SK-N-SH treated with all-trans-retinoic acid at 6 μM for 48 hours (cell line): ENCODE measurements around the gene EPHB6.

Experiments
- ATAC-seq: fragments of 200-7000 bp; cut with Tn5 transposase; 3 replicates; pipeline ENCODE4 v1.9.1; 2020; ENCODE audit warnings: mild to moderate bottlenecking, moderate library complexity
- ARNTL ChIP-seq: fragments of 450-650 bp; formaldehyde crosslinking; IDR thresholded peaks from 2 replicates; pipeline ENCODE4 v1.5.0; 2020; ENCODE audit warnings: low read depth, mild to moderate bottlenecking, moderate library complexity, borderline replicate concordance
- BACH2 ChIP-seq: fragments of 250-450 bp; sonication (Bioruptor Pico); IDR thresholded peaks from 2 replicates; pipeline ENCODE4 v1.9.0; 2021; ENCODE audit warnings: mild to moderate bottlenecking, borderline replicate concordance
- CREB5 ChIP-seq: fragments of 250-450 bp; sonication (Bioruptor Pico); IDR thresholded peaks from 2 replicates; pipeline ENCODE4 v1.5.1; 2020; ENCODE audit warnings: low read depth, mild to moderate bottlenecking, moderate library complexity
- CSDC2 ChIP-seq: fragments of 250-450 bp; sonication (Bioruptor Pico); IDR thresholded peaks from 2 replicates; pipeline ENCODE4 v1.5.0; 2020; ENCODE audit warnings: mild to moderate bottlenecking, moderate library complexity
- CSRNP3 ChIP-seq: fragments of 250-450 bp; sonication (Bioruptor Pico); IDR thresholded peaks from 2 replicates; pipeline ENCODE4 v1.5.1; 2021; ENCODE audit warnings: mild to moderate bottlenecking, moderate library complexity
- ESRRG ChIP-seq: fragments of 250-450 bp; sonication (Bioruptor Pico); IDR thresholded peaks from 2 replicates; pipeline ENCODE4 v1.6.1; 2021; ENCODE audit warnings: mild to moderate bottlenecking
- GLIS3 ChIP-seq: fragments of 250-450 bp; sonication (Bioruptor Pico); IDR thresholded peaks from 2 replicates; pipeline ENCODE4 v1.5.0; 2020; ENCODE audit warnings: mild to moderate bottlenecking, moderate library complexity
- OSR1 ChIP-seq: fragments of 250-450 bp; sonication (Bioruptor Pico); IDR thresholded peaks from 2 replicates; pipeline ENCODE4 v1.8.0; 2022; ENCODE audit warnings: moderate library complexity, mild to moderate bottlenecking, inconsistent platforms
- PATZ1 ChIP-seq: fragments of 250-450 bp; sonication (Bioruptor Pico); IDR thresholded peaks from 2 replicates; pipeline ENCODE4 v1.8.0; 2020; ENCODE audit warnings: mild to moderate bottlenecking, moderate library complexity, borderline replicate concordance
- POU6F1 ChIP-seq: fragments of 250-450 bp; sonication (Bioruptor Pico); IDR thresholded peaks from 2 replicates; pipeline ENCODE4 v1.8.0; 2021; ENCODE audit warnings: low read depth, mild to moderate bottlenecking, moderate library complexity, borderline replicate concordance
- PPARA ChIP-seq: fragments of 250-450 bp; sonication (Bioruptor Pico); IDR thresholded peaks from 2 replicates; pipeline ENCODE4 v1.5.0; 2020; ENCODE audit warnings: mild to moderate bottlenecking, borderline replicate concordance
- SNAI2 ChIP-seq: fragments of 250-450 bp; sonication (Bioruptor Pico); IDR thresholded peaks from 2 replicates; pipeline ENCODE4 v1.5.0; 2020; ENCODE audit warnings: mild to moderate bottlenecking, moderate library complexity
- TCF4 ChIP-seq: fragments of 250-450 bp; sonication (Bioruptor Pico); IDR thresholded peaks from 2 replicates; pipeline ENCODE4 v1.8.0; 2021; ENCODE audit warnings: mild to moderate bottlenecking, moderate library complexity, borderline replicate concordance
- TOX ChIP-seq: fragments of 250-450 bp; sonication (Bioruptor Pico); IDR thresholded peaks from 2 replicates; pipeline ENCODE4 v1.8.0; 2021; ENCODE audit warnings: mild to moderate bottlenecking, moderate library complexity, borderline replicate concordance
- TSHZ2 ChIP-seq: fragments of 250-450 bp; sonication (Bioruptor Pico); IDR thresholded peaks from 2 replicates; pipeline ENCODE4 v1.5.0; 2020; ENCODE audit warnings: mild to moderate bottlenecking, moderate library complexity
- ZC3H10 ChIP-seq: fragments of 250-450 bp; sonication (Bioruptor Pico); IDR thresholded peaks from 2 replicates; pipeline ENCODE4 v1.5.1; 2021; ENCODE audit warnings: mild to moderate bottlenecking, moderate library complexity
- ZFP3 ChIP-seq: fragments of 250-450 bp; sonication (Bioruptor Pico); IDR thresholded peaks from 2 replicates; pipeline ENCODE4 v1.5.0; 2020; ENCODE audit warnings: mild to moderate bottlenecking, moderate library complexity
- ZFP30 ChIP-seq: fragments of 450-650 bp; formaldehyde crosslinking; IDR thresholded peaks from 2 replicates; pipeline ENCODE4 v1.5.0; 2022; ENCODE audit warnings: mild to moderate bottlenecking, moderate library complexity
- ZNF565 ChIP-seq: fragments of 450-650 bp; formaldehyde crosslinking; conservative IDR thresholded peaks from 2 replicates; pipeline ENCODE4 v1.5.0; 2020; ENCODE audit warnings: low read depth, mild to moderate bottlenecking, moderate library complexity
- ZNF70 ChIP-seq: fragments of 450-650 bp; formaldehyde crosslinking; IDR thresholded peaks from 2 replicates; pipeline ENCODE4 v1.5.0; 2020; ENCODE audit warnings: mild to moderate bottlenecking, moderate library complexity
- ZNF8 ChIP-seq: fragments of 450-650 bp; formaldehyde crosslinking; IDR thresholded peaks from 2 replicates; pipeline ENCODE4 v1.5.0; 2020; ENCODE audit warnings: mild to moderate bottlenecking, moderate library complexity

The EPHB6 gene

GRCh38 chr7:142914121-142914520, 59.2 kb downstream of the EPHB6 start:
- ATAC-seq: no peak

GRCh38 chr7:142915315-142915714, 60.4 kb downstream of the EPHB6 start:
- no peak for ATAC-seq
- TF ChIP-seq POU6F1 (no peak), ZNF8 (CRISPR knock-in tag) (no peak), PATZ1 (CRISPR knock-in tag) (no peak), GLIS3 (CRISPR knock-in tag) (no peak), ARNTL (CRISPR knock-in tag) (no peak), CREB5 (CRISPR knock-in tag) (no peak), ZFP3 (CRISPR knock-in tag) (no peak), TOX (CRISPR knock-in tag) (no peak), ESRRG (CRISPR knock-in tag) (no peak), PPARA (CRISPR knock-in tag) (no peak), ZC3H10 (CRISPR knock-in tag) (no peak), BACH2 (no peak), TSHZ2 (CRISPR knock-in tag) (no peak), ZFP30 (CRISPR knock-in tag) (no peak)
- TF ChIP-seq, all 23 proteins: peak for 0

More at GRCh38 chr7:142914121-142914520, 59.2 kb downstream of the EPHB6 start:
- TF ChIP-seq TCF4 (CRISPR knock-in tag): no peak
- no peak for TF ChIP-seq CSRNP3 (CRISPR knock-in tag)
- no peak for TF ChIP-seq CSDC2 (CRISPR knock-in tag)
- TF ChIP-seq ZC3H10 (CRISPR knock-in tag): no peak
- no peak for TF ChIP-seq OSR1 (CRISPR knock-in tag)
- no peak for TF ChIP-seq ZNF8 (CRISPR knock-in tag)
- no peak for TF ChIP-seq PPARA (CRISPR knock-in tag)
- TF ChIP-seq ZNF565 (CRISPR knock-in tag): no peak
- no peak for TF ChIP-seq SNAI2 (CRISPR knock-in tag)
- TF ChIP-seq ZNF70 (CRISPR knock-in tag): no peak
- TF ChIP-seq ZFP3 (CRISPR knock-in tag): no peak
- no peak for TF ChIP-seq GLIS3 (CRISPR knock-in tag)
- TF ChIP-seq PATZ1 (CRISPR knock-in tag): no peak
- no peak for TF ChIP-seq POU6F1
- no peak for TF ChIP-seq ZFP30 (CRISPR knock-in tag)
